Bronchial epithelial cell (primary cell): ENCODE data around the gene FAR2. TPM values are rescaled to one million over a fixed set of nuclear protein-coding genes. Genes with fewer than 3 reads are reported as not detected.

Experiments
- DNase-seq: peaks from one replicate; pipeline ENCODE4 v3.0.0-alpha.2; 2010; ENCODE audit warnings: low read depth
- FAIRE-seq: peaks from 2 replicates; lab custom pipeline; 2011; peaks lifted over from hg19 to GRCh38; lab: Jason Lieb, UNC
- H3K27me3 ChIP-seq: 2 replicates; pipeline ENCODE4 v1.5.1; 2011; ENCODE audit warnings: low read length; ENCODE audit not compliant: control insufficient read depth, insufficient read depth
- H3K36me3 ChIP-seq: 2 replicates; pipeline ENCODE4 v1.5.1; 2011; ENCODE audit warnings: low read length; ENCODE audit not compliant: control insufficient read depth, insufficient read depth
- H3K4me3 ChIP-seq: 2 replicates; pipeline ENCODE4 v1.5.1; 2011; ENCODE audit warnings: mild to moderate bottlenecking, low read depth, low read length, control low read depth
- CTCF ChIP-seq: IDR thresholded peaks from 2 replicates; pipeline ENCODE4 v1.5.1; 2011; ENCODE audit warnings: mild to moderate bottlenecking, moderate library complexity, low read length, control low read depth, inconsistent platforms; ENCODE audit not compliant: insufficient read depth, severe bottlenecking
- total RNA-seq: library from RNA; depleted of rRNA; stranded (reverse); fragments of >200 nt; gene quantifications from 2 replicates; pipeline ENCODE4 v1.2.1, GENCODE V29; 2014

The FAR2 gene
- 1.5 and 2.4 TPM in 2 replicates for total RNA-seq

GRCh38 chr12:29148911-29149690 is at the start of gene FAR2:
TSS of gene FAR2 (plus strand) at chr12:29149278. CDS start at chr12:29270450, 121,172 bp downstream.
- TF ChIP-seq CTCF, result no peak
- Histone ChIP-seq H3K4me3 (peak within 1 kb of the TSS; percentile 54), H3K27me3 (no peaks in the 10 kb centered on the region), H3K36me3 (no peaks in the 10 kb centered on the region)
- FAIRE-seq (no peak), DNase-seq (peak; percentile 13)

GRCh38 chr12:29102741-29103140 is 46.3 kb upstream of the FAR2 start:
- TF ChIP-seq CTCF, result no peak
- DNase-seq, result no peak
- FAIRE-seq, result no peak
- no peaks in the 10 kb centered on the region for H3K27me3 ChIP-seq
- no peaks in the 10 kb centered on the region for H3K36me3 ChIP-seq
- H3K4me3 ChIP-seq, result no peak overlapping the region

- DNase-seq (no peak), FAIRE-seq (no peak)
- no peak for TF ChIP-seq CTCF
- Histone ChIP-seq H3K36me3 (no peaks in the 10 kb centered on the region), H3K27me3 (no peaks in the 10 kb centered on the region), H3K4me3 (no peak overlapping the region)
Measured at GRCh38 chr12:29103539-29103974, 45.5 kb upstream of the FAR2 start.

GRCh38 chr12:29104516-29104915 is 44.6 kb upstream of the FAR2 start:
- H3K4me3 ChIP-seq, result no peak overlapping the region
- H3K36me3 ChIP-seq, result no peaks in the 10 kb centered on the region
- no peak for DNase-seq
- H3K27me3 ChIP-seq, result no peaks in the 10 kb centered on the region
- no peak for TF ChIP-seq CTCF
- no peak for FAIRE-seq

- no peaks in the 10 kb centered on the region for H3K27me3 ChIP-seq
- no peak overlapping the region for H3K4me3 ChIP-seq
- DNase-seq, result no peak
- no peaks in the 10 kb centered on the region for H3K36me3 ChIP-seq
- FAIRE-seq, result no peak
- no peak for TF ChIP-seq CTCF
Measured at GRCh38 chr12:29110506-29111442, 38.3 kb upstream of the FAR2 start.
